Measurements from ENCODE around the gene ITLN2. TPM values are rescaled to one million over a fixed set of nuclear protein-coding genes. Genes with fewer than 3 reads are reported as not detected.
"Not testable (repeated sequence)": the region's sequence is repeated elsewhere in the genome, so short reads cannot be mapped to it uniquely, and the experiment has no call there.

Gene ITLN2
- total RNA-seq, 2 experiments from 2014 or later: not detected

DNA sequence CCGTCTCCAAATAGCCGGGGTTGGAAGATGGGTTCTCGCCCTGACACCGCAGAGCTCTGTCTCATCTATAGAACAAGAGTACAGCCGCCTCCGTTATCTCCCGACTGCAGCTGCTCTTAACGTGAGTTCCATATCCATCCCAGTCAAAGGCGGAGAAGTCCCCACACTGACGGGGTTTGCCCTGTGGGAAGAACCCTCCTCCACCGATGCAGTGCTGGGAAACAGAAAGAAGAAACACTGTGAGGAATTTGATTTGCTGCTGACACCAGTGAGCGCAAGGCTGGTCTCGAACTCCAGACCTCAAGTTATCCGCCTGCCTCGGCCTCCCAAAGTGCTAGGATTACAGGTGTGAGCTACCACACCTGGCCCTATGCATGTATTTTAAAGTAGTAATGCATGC lies 9.5 kb downstream of the ITLN2 start:
- Mint-ChIP-seq H3K4me3 (no peak overlapping the region), H3K9me3 (peaks cover 2% of the 10 kb centered on the region), H3K4me1 (no peaks in the 10 kb centered on the region), H3K27ac (no peak overlapping the region), H3K27me3 (peaks cover 4% of the 10 kb centered on the region), H3K36me3 (no peaks in the 10 kb centered on the region)
- DNase-seq: no peak

DNA sequence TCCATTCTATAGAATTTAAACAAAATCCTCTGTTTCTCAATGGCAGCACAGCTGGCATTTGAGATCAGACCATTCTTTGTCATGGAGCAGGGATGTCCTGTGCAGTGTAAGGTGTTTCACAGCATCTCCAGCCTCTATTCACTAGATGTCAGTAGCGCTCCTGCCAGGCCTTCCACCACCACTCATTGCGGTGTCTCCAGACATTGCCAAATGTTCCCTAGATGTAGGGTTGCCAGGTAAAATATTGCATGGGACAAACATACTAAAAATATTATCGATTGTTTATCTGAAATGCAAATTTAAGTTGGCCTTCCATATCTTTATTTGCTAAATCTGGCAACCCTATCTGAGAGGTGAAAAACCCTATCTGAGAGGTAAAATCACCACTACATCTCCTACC lies 11.7 kb downstream of the ITLN2 start:
- DNase-seq: no peak
- Mint-ChIP-seq H3K4me3 (no peak overlapping the region), H3K4me1 (no peaks in the 10 kb centered on the region), H3K27ac (no peak overlapping the region), H3K36me3 (no peaks in the 10 kb centered on the region), H3K9me3 (peaks cover 2% of the 10 kb centered on the region), H3K27me3 (peaks cover 4% of the 10 kb centered on the region)

DNA sequence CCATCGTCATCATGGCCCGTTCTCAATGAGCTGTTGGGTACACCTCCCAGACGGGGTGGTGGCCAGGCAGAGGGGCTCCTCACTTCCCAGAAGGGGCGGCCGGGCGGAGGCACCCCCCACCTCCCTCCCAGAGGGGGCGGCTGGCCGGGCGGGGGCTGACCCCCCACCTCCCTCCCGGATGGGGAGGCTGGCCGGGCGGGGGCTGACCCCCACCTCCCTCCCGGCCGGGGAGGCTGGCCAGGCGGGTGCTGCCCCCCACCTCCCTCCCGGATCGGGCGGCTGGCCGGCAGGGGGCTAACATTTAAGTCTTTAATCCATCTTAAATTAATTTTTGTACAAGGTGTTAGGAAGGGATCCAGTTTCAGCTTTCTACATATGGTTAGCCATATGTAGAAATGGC lies 17.9 kb downstream of the ITLN2 start:
- DNase-seq, H3K27ac Mint-ChIP-seq, H3K27me3 Mint-ChIP-seq, H3K36me3 Mint-ChIP-seq, H3K9me3 Mint-ChIP-seq, H3K4me1 Mint-ChIP-seq, H3K4me3 Mint-ChIP-seq: not testable (repeated sequence)

DNA sequence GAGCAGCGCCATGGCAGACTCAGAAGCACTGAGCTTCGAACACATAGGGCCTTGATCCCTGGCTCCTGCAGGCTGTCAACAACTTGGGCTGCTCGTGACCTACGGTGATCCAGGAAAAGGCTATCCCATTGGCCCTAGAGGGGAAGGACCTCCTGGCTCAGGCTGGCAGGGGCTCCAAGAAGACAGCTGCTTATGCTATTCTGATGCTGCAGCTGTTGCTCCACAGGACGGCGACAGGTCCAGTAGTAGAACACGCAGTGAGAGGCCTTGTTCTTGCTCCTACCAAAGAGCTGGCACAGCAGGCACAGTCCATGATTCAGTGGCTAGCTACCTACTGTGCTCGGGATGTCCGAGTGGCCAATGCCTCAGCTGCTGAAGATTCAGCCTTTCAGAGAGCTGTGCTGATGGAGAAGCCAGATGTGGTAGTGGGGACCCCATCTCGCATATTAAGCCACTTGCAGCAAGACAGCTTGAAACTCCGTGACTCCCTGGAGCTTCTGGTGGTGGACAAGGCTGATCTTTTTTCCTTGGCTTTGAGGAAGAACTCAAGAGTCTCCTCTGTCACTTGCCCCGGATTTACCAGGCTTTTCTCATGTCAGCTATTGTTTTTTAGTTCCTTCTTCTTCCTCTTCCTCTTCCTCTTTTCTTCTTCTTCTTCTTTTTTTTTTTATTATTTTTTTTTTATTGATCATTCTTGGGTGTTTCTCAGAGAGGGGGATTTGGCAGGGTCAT lies 18.9 kb downstream of the ITLN2 start:
- H3K36me3 Mint-ChIP-seq: no peaks in the 10 kb centered on the region
- peaks cover 5% of the 10 kb centered on the region for H3K9me3 Mint-ChIP-seq
- no peaks in the 10 kb centered on the region for H3K4me1 Mint-ChIP-seq
- peaks cover 3% of the 10 kb centered on the region for H3K27me3 Mint-ChIP-seq
- no peak overlapping the region for H3K27ac Mint-ChIP-seq
- DNase-seq: no peak
- H3K4me3 Mint-ChIP-seq: no peak overlapping the region

DNA sequence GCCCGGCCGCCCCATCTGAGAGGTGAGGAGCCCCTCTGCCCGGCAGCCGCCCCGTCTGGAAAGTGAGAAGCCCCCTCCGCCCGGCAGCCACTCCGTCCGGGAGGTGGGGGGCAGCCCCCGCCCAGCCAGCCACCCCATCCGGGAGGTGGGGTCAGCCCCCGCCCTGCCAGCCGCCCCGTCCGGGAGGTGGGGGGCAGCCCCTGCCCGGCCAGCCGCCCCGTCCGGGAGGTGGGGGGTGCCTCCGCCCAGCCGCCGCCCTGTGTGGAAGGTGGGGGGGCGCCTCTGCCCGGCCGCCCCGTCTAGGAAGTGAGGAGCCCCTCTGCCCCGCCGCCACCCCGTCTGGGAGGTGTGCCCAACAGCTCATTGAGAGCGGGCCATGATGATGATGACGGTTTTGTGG lies 21.3 kb downstream of the ITLN2 start:
- not testable (repeated sequence) for H3K27ac Mint-ChIP-seq, H3K27me3 Mint-ChIP-seq, H3K9me3 Mint-ChIP-seq, DNase-seq, H3K4me1 Mint-ChIP-seq, H3K4me3 Mint-ChIP-seq, H3K36me3 Mint-ChIP-seq

DNA sequence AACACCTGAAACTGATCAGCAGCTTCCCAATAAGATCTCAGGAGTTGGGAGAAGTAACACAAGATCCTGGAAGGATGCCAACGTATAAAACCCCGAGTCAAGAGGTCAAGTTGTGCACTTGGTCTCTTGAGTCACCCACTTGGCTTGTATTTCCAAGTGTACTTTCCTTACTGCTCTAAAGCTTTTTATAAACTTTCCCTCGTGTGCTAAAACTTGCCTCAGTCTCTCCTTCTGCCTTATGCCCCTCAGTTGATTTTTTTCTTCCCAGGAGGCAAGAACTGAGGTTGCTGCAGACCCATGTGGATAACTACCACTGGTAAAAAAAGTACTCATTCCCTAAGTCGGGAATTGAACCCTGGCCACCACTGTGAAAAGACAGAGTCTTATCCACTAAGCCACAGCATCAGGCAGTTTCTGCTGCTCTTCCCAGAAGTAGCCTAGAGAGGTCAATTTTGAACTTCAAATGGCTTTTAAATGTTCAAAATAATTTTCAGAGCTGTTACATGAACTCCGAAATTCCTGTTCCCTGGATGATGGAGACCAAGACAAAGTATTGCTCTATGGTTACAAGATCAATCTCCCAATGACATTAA lies 28.9 kb downstream of the ITLN2 start:
- H3K27me3 Mint-ChIP-seq: no peaks in the 10 kb centered on the region
- no peaks in the 10 kb centered on the region for H3K4me1 Mint-ChIP-seq
- DNase-seq: no peak
- H3K9me3 Mint-ChIP-seq: peaks cover 17% of the 10 kb centered on the region
- H3K4me3 Mint-ChIP-seq: no peak overlapping the region
- H3K27ac Mint-ChIP-seq: no peak overlapping the region
- peaks cover 5% of the 10 kb centered on the region for H3K36me3 Mint-ChIP-seq

DNA sequence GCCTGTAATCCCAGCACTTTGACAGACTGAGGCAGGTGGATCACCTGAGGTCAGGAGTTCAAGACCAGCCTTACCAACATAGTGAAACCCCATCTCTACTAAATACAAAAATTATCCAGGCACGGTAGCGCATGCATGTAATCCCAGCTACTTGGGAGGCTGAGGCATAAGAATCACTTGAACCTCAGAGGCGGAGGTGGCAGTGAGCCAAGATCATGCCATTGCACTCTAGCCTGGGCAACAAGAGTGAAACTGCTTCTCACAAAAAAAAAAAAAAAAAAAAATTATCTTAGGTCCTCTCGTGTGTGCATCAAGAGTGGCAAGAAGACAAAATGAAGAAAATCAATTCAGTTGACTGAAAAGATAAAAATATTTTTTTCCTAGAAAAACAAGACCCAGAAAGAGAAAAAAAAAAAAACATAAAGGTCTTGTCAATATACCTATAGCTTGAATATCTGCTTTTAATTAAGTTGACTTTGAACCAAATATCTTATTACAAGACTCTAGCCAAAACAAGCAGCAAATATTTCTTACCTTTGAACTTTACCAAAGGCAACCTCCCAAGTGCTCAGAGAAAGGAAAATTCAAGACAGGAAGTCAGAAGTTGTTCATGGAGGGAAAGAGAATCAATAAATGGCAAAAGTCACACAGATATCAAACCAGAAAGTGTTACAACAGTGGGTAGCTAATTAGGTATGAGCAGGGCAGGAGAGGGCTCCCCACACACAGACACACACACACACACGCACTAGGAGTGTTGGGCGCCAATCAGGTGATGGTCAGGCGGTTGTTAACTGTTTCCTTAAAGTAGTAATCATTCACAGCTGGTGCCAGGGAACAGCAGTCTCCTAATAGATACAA lies 29.6 kb downstream of the ITLN2 start:
- Mint-ChIP-seq H3K27me3 (no peaks in the 10 kb centered on the region), H3K36me3 (peaks cover 5% of the 10 kb centered on the region), H3K4me3 (no peak overlapping the region), H3K9me3 (peaks cover 20% of the 10 kb centered on the region), H3K27ac (no peak overlapping the region), H3K4me1 (no peaks in the 10 kb centered on the region)
- no peak for DNase-seq

DNA sequence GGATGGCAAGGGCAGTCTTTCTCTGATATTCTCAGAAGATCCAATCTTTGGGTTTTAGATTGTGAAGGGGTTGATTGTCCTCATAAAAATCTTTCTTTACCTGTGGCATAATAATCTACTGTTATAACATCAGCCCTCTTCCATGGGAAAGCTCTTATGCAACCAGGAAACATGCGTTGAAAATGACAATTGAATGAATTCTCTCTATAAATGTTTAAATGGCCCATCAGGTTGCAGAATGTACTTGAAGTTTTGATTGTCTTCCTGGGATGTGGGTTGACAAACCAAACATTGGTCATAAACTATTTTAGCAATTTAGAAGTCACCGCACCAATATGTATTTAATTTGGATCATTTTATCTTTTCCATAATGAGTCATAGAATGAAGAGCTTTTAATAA lies 37.9 kb downstream of the ITLN2 start:
- Mint-ChIP-seq H3K36me3 (no peaks in the 10 kb centered on the region), H3K9me3 (peaks cover 6% of the 10 kb centered on the region), H3K4me1 (no peaks in the 10 kb centered on the region), H3K27ac (no peak overlapping the region), H3K4me3 (no peak overlapping the region), H3K27me3 (peaks cover 6% of the 10 kb centered on the region)
- no peak for DNase-seq

DNA sequence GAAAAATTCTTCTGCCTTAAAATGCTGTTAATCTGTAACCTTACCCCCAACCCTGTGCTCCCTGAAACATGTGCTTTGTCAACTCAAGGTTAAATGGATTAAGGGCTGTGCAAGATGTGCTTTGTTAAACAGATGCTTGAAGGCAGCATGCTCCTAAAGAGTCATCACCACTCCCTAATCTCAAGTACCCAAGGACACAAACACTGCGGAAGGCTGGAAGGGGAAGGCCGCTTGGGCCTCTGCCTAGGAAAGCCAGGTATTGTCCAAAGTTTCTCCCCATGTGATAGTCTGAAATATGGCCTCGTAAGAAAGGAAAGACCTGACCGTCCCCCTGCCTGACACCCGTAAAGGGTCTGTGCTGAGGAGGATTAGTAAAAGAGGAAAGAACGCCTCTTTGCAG lies 41.4 kb downstream of the ITLN2 start:
- not testable (repeated sequence) for H3K27me3 Mint-ChIP-seq, H3K9me3 Mint-ChIP-seq, DNase-seq, H3K27ac Mint-ChIP-seq, H3K36me3 Mint-ChIP-seq, H3K4me3 Mint-ChIP-seq, H3K4me1 Mint-ChIP-seq

DNA sequence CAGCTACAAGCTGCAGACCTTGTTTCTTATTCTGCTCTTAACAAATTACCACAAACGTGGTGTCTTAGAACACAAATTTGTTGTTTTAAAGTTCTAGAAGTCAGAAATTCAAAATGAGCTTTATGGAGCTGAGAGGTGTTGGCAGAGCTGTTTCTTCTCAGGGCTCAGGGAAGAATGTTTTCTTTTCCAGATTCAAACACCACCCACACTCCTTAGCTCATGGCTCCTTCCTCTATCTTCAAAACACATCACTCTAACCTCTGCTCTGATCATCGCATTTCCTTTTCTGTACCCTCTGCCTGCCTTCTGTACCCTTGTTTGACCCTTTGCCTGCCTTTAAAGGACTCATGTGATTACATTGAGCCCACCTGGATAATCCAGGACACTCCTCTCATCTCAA lies 42.7 kb downstream of the ITLN2 start:
- H3K27ac Mint-ChIP-seq: no peak overlapping the region
- no peaks in the 10 kb centered on the region for H3K36me3 Mint-ChIP-seq
- H3K4me3 Mint-ChIP-seq: no peak overlapping the region
- no peaks in the 10 kb centered on the region for H3K27me3 Mint-ChIP-seq
- no peaks in the 10 kb centered on the region for H3K9me3 Mint-ChIP-seq
- no peaks in the 10 kb centered on the region for H3K4me1 Mint-ChIP-seq
- no peak for DNase-seq

DNA sequence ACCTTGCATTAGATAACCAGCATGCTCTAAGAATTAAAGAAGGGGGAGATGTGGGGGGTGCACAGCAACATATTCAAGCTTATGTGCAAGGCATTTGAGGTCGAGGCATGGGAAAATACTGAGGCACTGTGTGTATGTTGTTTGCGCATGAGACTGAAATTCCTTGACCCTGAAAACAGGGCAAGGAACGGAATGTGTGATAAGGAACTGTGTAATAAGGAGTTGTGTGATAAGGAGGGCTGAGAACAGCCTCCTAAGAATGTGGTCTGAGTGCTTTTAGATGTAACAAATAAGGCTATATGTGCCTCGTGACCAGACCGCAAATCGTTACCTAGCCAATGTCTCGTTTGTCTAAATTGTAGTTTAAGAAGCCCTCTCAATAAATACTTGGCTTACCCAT lies 43.2 kb downstream of the ITLN2 start:
- no peaks in the 10 kb centered on the region for H3K4me1 Mint-ChIP-seq
- no peaks in the 10 kb centered on the region for H3K36me3 Mint-ChIP-seq
- H3K27ac Mint-ChIP-seq: no peak overlapping the region
- DNase-seq: no peak
- H3K4me3 Mint-ChIP-seq: no peak overlapping the region
- H3K9me3 Mint-ChIP-seq: no peaks in the 10 kb centered on the region
- H3K27me3 Mint-ChIP-seq: no peaks in the 10 kb centered on the region

DNA sequence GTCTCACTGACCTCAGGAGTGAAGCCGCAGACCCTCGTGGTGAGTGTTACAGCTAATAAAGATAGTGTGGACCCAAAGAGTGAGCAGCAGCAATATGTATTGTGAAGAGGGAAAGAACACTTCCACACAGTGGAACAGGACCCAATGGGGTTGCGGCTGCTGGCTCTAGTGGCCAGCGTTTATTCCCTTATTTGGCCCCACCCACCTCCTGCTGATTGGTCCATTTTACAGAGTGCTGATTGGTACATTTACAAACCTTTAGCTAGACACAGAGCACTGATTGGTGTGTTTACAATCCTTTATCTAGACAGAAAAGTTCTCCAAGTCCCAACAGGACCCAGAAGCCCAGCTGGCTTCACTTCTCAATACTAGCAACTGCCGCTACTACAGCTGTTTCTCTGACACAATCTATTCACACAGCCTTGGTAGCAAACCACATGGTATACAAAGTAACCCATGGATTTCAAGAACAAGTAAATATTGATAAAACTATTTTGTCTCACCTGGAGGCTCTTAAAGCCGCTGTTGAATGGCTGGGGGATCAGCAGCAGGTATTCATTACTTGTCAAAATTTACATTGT lies 44.3 kb downstream of the ITLN2 start:
- H3K27ac Mint-ChIP-seq: no peak overlapping the region
- H3K27me3 Mint-ChIP-seq: no peaks in the 10 kb centered on the region
- H3K4me1 Mint-ChIP-seq: no peaks in the 10 kb centered on the region
- H3K36me3 Mint-ChIP-seq: no peaks in the 10 kb centered on the region
- H3K9me3 Mint-ChIP-seq: no peaks in the 10 kb centered on the region
- DNase-seq: no peak
- no peak overlapping the region for H3K4me3 Mint-ChIP-seq

DNA sequence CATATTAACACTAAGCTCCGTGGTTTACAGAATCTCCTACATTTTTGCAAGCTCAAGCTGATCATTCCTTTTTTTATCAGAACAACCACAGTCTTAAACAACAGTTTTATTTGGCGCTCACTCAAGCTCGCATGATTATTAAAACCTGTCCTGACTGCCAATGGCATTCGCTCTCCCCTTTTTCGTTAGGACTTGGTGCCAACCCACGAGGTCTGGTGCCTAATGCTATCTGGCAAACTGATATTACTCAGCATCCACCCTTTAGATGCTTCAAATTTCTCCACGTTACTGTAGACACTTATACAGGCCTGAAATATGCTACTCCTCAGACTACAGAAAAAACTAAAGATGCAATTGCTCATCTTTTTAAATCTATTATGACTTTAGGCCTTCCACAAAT lies 46.6 kb downstream of the ITLN2 start:
- DNase-seq: no peak
- Mint-ChIP-seq H3K36me3 (no peaks in the 10 kb centered on the region), H3K27me3 (no peaks in the 10 kb centered on the region), H3K9me3 (no peaks in the 10 kb centered on the region), H3K4me1 (no peaks in the 10 kb centered on the region), H3K27ac (no peak overlapping the region), H3K4me3 (no peak overlapping the region)

DNA sequence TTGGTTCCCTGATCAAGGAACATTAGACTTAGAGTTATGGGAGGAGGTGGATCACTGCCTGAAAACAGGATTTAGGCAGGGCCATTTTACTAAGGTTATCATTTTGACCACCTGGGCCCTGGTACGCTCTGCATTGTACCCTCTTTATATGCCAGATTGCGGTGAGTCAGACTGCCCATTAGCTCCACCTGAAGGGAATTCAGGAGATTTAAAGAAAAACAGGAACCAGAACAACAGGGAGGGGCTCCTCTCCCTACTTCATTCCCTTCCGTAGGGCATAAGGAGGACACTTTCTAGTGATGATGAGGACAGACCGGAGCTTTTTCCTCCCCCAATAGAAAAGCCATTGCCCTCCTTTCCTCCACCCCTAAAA lies 49.0 kb downstream of the ITLN2 start:
- H3K27ac Mint-ChIP-seq: no peak overlapping the region
- no peaks in the 10 kb centered on the region for H3K4me1 Mint-ChIP-seq
- no peak overlapping the region for H3K4me3 Mint-ChIP-seq
- no peaks in the 10 kb centered on the region for H3K27me3 Mint-ChIP-seq
- H3K36me3 Mint-ChIP-seq: no peaks in the 10 kb centered on the region
- no peaks in the 10 kb centered on the region for H3K9me3 Mint-ChIP-seq
- DNase-seq: no peak

DNA sequence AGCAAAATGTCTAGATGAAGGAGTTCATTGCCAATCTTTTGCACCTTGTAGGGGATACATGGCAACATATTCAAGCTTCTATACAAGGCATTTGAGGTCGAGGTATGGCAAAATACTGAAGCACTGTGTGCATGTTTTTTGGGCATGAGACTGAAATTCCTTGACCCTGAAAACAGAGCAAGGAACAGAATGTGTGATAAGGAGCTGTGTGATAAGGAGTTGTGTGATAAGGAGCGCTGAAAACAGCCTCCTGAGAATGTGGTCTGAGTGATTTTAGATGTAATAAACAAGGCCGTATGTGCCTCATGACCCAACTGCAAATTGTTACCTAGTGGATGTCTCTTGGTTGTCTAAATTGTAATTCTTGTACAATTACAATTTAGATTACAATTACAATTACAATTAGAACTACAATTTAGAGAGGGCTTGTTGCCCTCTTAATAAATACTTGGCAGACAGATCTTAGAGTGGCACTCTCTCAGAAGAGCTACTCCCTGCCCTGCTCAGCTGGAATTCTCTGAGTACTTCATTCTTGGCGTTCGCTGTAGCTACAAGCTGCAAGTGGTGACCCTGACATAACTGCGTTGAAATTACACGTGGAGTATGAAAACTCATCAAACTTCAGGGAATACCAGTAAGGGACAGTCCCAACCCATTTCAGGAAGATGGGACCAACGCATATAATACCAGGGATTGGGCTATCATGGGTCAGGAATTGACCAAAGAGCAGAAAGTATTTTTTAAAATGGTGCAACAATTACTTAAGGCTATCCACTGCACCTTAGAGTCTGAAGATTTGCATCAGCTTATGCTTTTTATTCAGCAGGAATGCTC lies 49.6 kb downstream of the ITLN2 start:
- no peak for DNase-seq
- no peak overlapping the region for H3K4me3 Mint-ChIP-seq
- peaks cover 2% of the 10 kb centered on the region for H3K9me3 Mint-ChIP-seq
- H3K36me3 Mint-ChIP-seq: no peaks in the 10 kb centered on the region
- H3K27ac Mint-ChIP-seq: no peak overlapping the region
- no peaks in the 10 kb centered on the region for H3K27me3 Mint-ChIP-seq
- no peaks in the 10 kb centered on the region for H3K4me1 Mint-ChIP-seq

Measured in activated naive CD8-positive, alpha-beta T cell treated with anti-CD3 and anti-CD28 coated beads for 36 hours (primary cell).